B cell (primary cell): ENCODE data around the gene SEZ6L2. TPM values are rescaled to one million over a fixed set of nuclear protein-coding genes. Genes with fewer than 3 reads are reported as not detected.

Source experiments
- ATAC-seq: fragments of 200-7000 bp; cut with Tn5 transposase; one replicate; pipeline ENCODE4 v1.10.0; 2021; ENCODE audit warnings: low read depth, mild to moderate bottlenecking, moderate number of reproducible peaks, moderate library complexity
- CTCF ChIA-PET: fragments of 350-600 bp; sonication (Branson Sonifier 250); formaldehyde crosslinking; loops from one replicate; lab custom pipeline; 2021; ENCODE audit warnings: antibody characterized with exemption, inconsistent platforms; lab: Charles Lee
- POLR2A ChIA-PET: fragments of 350-600 bp; sonication (Branson Sonifier 250); formaldehyde crosslinking; loops from one replicate; lab custom pipeline; 2021; ENCODE audit warnings: antibody characterized with exemption; lab: Charles Lee
- DNase-seq: peaks from one replicate; pipeline ENCODE4 v3.0.0; 2013
- H2AFZ ChIP-seq: 2 replicates; pipeline ENCODE4 v1.6.1; 2012; ENCODE audit warnings: mild to moderate bottlenecking, low read depth, low read length; ENCODE audit not compliant: insufficient read depth, poor library complexity, severe bottlenecking
- H3K27ac ChIP-seq, 2 donors: 1 replicate in 1 of 2; 2 replicates in 1 of 2; pipeline ENCODE4 v1.5.1; 2012 to 2013; ENCODE audit warnings: low read length in 2 of 2, mild to moderate bottlenecking in 2 of 2, moderate library complexity in 1 of 2
- H3K27me3 ChIP-seq, 4 experiments: fragments of 200-600 bp in 1 of 4; sonication (generic) in 1 of 4; replicated peaks in 1 of 4; 1 replicate in 2 of 4; 2 replicates in 2 of 4; pipeline versions ENCODE4 v1.6.1 to v1.7.0; 2013 to 2016; ENCODE audit warnings: low read length in 3 of 4, mild to moderate bottlenecking in 2 of 4, mixed read lengths in 1 of 4, moderate library complexity in 1 of 4; ENCODE audit not compliant: insufficient read depth in 4 of 4, control insufficient read depth in 3 of 4; ENCODE audit errors: control extremely low read depth in 1 of 4
- H3K36me3 ChIP-seq, 2 experiments: replicated peaks in 1 of 2; 1 replicate in 1 of 2; 2 replicates in 1 of 2; pipeline versions ENCODE4 v1.6.1 to v1.7.1; 2013; ENCODE audit warnings: low read length in 1 of 2; ENCODE audit not compliant: insufficient read depth in 2 of 2, control insufficient read depth in 1 of 2; ENCODE audit errors: control extremely low read depth in 1 of 2, extremely low read depth in 1 of 2
- H3K4me1 ChIP-seq, 2 donors: fragments of 200-600 bp in 1 of 2; sonication (generic) in 1 of 2; 1 replicate in 1 of 2; 2 replicates in 1 of 2; pipeline versions ENCODE4 v1.5.1 to v1.6.1; 2013 to 2017; ENCODE audit warnings: low read length in 2 of 2; ENCODE audit not compliant: control insufficient read depth in 2 of 2, insufficient read depth in 2 of 2
- H3K4me2 ChIP-seq: replicated peaks from 2 replicates; pipeline ENCODE3; 2012; ENCODE audit warnings: mild to moderate bottlenecking, low read depth, low read length; ENCODE audit not compliant: poor library complexity, severe bottlenecking
- H3K4me3 ChIP-seq, 5 experiments: fragments of 200-600 bp in 1 of 5; sonication (generic) in 1 of 5; 1 replicate in 3 of 5; 2 replicates in 2 of 5; pipeline versions ENCODE4 v1.5.1 to v1.7.0; 2011 to 2016; ENCODE audit warnings: low read length in 4 of 5, mild to moderate bottlenecking in 4 of 5, low read depth in 2 of 5, control low read depth in 1 of 5, moderate library complexity in 1 of 5; ENCODE audit not compliant: insufficient read depth in 1 of 5; ENCODE audit errors: control extremely low read depth in 1 of 5, extremely low read depth in 1 of 5
- H3K79me2 ChIP-seq: fragments of 200-600 bp; sonication (generic); one replicate; pipeline ENCODE4 v1.6.0; 2016; ENCODE audit warnings: low read length; ENCODE audit not compliant: control insufficient read depth, insufficient read depth
- H3K9ac ChIP-seq: fragments of 200-600 bp; sonication (generic); 2 replicates; pipeline ENCODE4 v1.6.1; 2017; ENCODE audit warnings: mild to moderate bottlenecking, low read length, moderate library complexity
- H3K9me3 ChIP-seq, 3 donors: one replicate each; pipeline versions ENCODE4 v1.6.1 to v1.7.1; 2013; ENCODE audit warnings: low read length in 2 of 3; ENCODE audit not compliant: control insufficient read depth in 2 of 3, insufficient read depth in 1 of 3; ENCODE audit errors: control extremely low read depth in 1 of 3
- H4K20me1 ChIP-seq: 2 replicates; pipeline ENCODE4 v1.6.0; 2012; ENCODE audit warnings: mild to moderate bottlenecking, low read length; ENCODE audit not compliant: insufficient read depth, control insufficient read depth, poor library complexity, severe bottlenecking
- H3K27ac Mint-ChIP-seq: one replicate; pipeline ENCODE4 v1.8.0; 2021; ENCODE audit warnings: mixed read lengths
- H3K27me3 Mint-ChIP-seq: one replicate; pipeline ENCODE4 v1.8.0; 2021; ENCODE audit warnings: mixed read lengths
- H3K4me1 Mint-ChIP-seq: one replicate; pipeline ENCODE4 v1.8.0; 2021; ENCODE audit warnings: mixed read lengths
- H3K4me3 Mint-ChIP-seq: one replicate; pipeline ENCODE4 v1.8.0; 2021; ENCODE audit warnings: mixed read lengths
- H3K9me3 Mint-ChIP-seq: one replicate; pipeline ENCODE4 v1.8.0; 2022; ENCODE audit warnings: mixed read lengths; ENCODE audit not compliant: insufficient read depth
- EZH2 ChIP-seq: IDR thresholded peaks from 2 replicates; pipeline ENCODE4 v1.6.1; 2012; ENCODE audit warnings: borderline replicate concordance, low read depth, mild to moderate bottlenecking, moderate library complexity, low read length; ENCODE audit not compliant: insufficient read depth, poor library complexity, severe bottlenecking
- WGBS: methylation state at CpG from one replicate; pipeline ENCODE4 v1.1.5; 2013; ENCODE audit warnings: missing lambda C conversion rate; ENCODE audit not compliant: insufficient coverage; 5-methylcytosine and 5-hydroxymethylcytosine counted together
- intact Hi-C: fragments of 100-400 bp; cut with micrococcal nuclease; formaldehyde crosslinking; loops from one replicate; pipeline ENCODE4 v1.10.0; 2022
- polyA plus RNA-seq: library from polyadenylated mRNA; depleted of rRNA; stranded (reverse); fragments of >200 nt; gene quantifications from 2 replicates; pipeline ENCODE4 v1.2.3, GENCODE V29; 2012
- total RNA-seq, 2 donors: library from RNA; stranded (reverse); fragments of 120-200 nt in 1 of 2; gene quantifications; 1 replicate in 1 of 2; 2 replicates in 1 of 2; pipeline versions ENCODE4 v1.2.3 to v1.2.4, GENCODE V29; 2013 to 2022
- TF ChIP-seq, protein P1 (sequence below): fragments of 200-600 bp; IDR thresholded peaks from one replicate; pipeline ENCODE4 v1.8.0; 2022; ENCODE audit warnings: antibody characterized with exemption, mild to moderate bottlenecking

The SEZ6L2 gene
- total and polyA plus RNA-seq, 2 donors (not counting 1 experiment from before 2014, with no cell fraction given) = 0.10 TPM; not detected in 1

DNA sequence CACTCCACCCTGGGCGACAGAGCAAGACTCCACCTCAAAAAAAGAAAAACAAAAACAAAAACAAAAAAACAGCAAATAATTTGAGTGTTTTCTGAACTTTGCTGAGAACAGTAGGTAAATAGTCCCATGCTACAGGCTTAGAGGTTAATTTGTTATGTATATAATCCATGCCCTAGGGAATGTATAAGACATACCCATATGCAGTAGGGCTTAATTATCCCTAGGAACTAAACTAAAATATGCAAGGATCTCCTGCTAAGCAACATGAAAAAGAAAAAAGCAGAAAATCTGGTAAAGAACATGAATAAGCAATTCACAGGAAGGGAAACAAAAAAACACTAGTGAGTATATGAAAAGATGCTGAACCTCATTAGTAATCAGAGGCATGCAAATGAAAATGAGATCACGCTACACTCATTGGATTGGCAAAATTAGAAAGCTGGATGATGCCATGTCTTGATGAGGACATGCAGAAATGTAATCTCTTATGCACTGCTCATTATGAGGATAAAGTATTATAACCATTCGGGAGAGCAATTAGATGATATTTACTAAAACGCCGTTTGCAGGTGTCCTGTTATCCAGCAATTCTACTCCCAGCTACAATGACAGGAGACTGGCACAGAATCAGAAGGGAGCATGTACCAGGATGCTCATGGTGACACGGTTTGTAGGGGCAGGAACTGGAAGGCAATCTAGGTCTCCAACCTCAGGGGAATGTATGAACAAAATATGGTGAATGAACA lies 21.1 kb upstream of the SEZ6L2 start:
- Histone ChIP-seq H2AFZ (no peak overlapping the region), H3K79me2 (peaks cover 31% of the 10 kb centered on the region), H4K20me1 (peaks cover 22% of the 10 kb centered on the region), H3K4me2 (no peak overlapping the region), H3K36me3 (peaks cover 6 to 55% of the 10 kb centered on the region in 2 experiments), H3K27me3 (no peaks in the 10 kb centered on the region), H3K4me1 (peaks cover 7 to 10% of the 10 kb centered on the region in 2 donors), H3K9me3 (no peaks in the 10 kb centered on the region), H3K9ac (no peak overlapping the region), H3K27ac (no peak overlapping the region), H3K4me3 (no peak overlapping the region)
- 100% methylated on average over 2 of the region's 6 CpGs for WGBS
- Mint-ChIP-seq H3K4me1 (peaks cover 12% of the 10 kb centered on the region), H3K9me3 (no peaks in the 10 kb centered on the region), H3K27ac (no peak overlapping the region), H3K4me3 (no peak overlapping the region), H3K27me3 (no peaks in the 10 kb centered on the region)
- CTCF ChIA-PET = no interaction called here
- intact Hi-C loops = loop anchor here (10.0 kb wide), 1 partner anchor 326 kb away; no protein-coding TSS in a partner anchor
- DNase-seq = no peak
- ATAC-seq = no peak
- POLR2A ChIA-PET = no interaction called here
- no peak for TF ChIP-seq EZH2
- TF ChIP-seq, protein P1, sequence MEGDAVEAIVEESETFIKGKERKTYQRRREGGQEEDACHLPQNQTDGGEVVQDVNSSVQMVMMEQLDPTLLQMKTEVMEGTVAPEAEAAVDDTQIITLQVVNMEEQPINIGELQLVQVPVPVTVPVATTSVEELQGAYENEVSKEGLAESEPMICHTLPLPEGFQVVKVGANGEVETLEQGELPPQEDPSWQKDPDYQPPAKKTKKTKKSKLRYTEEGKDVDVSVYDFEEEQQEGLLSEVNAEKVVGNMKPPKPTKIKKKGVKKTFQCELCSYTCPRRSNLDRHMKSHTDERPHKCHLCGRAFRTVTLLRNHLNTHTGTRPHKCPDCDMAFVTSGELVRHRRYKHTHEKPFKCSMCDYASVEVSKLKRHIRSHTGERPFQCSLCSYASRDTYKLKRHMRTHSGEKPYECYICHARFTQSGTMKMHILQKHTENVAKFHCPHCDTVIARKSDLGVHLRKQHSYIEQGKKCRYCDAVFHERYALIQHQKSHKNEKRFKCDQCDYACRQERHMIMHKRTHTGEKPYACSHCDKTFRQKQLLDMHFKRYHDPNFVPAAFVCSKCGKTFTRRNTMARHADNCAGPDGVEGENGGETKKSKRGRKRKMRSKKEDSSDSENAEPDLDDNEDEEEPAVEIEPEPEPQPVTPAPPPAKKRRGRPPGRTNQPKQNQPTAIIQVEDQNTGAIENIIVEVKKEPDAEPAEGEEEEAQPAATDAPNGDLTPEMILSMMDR = no peak

DNA sequence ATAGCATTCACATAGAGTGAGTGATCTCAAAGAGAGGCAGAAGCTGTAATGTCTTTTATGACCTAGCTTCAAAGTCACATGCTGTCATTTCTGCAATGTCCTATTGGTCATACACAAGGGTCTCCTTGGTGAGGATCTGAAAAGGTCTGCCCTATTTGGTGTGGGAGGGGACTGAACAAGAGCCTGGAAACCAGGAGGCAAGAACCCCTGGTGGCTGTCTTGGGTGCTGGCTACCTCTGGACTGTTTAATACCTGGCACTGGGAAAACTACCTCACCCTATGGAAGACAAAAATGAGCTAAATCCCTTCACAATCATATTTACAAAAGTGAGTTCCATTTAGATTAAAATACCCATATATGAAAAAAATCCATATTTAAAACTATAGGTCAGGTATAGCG lies 17.6 kb upstream of the SEZ6L2 start:
- WGBS = 100% methylated on average over 1 of the region's 1 CpG
- Histone ChIP-seq H3K4me3 (no peak overlapping the region), H4K20me1 (no peaks in the 10 kb centered on the region), H2AFZ (no peak overlapping the region), H3K9ac (no peak overlapping the region), H3K4me1 (no peaks in the 10 kb centered on the region), H3K27me3 (no peaks in the 10 kb centered on the region), H3K27ac (no peak overlapping the region), H3K4me2 (no peak overlapping the region), H3K36me3 (peaks cover 6 to 54% of the 10 kb centered on the region in 2 experiments), H3K79me2 (peaks cover 7% of the 10 kb centered on the region), H3K9me3 (no peaks in the 10 kb centered on the region)
- DNase-seq (no peak), ATAC-seq (no peak)
- H3K27me3 Mint-ChIP-seq = no peaks in the 10 kb centered on the region
- no peak overlapping the region for H3K4me3 Mint-ChIP-seq
- H3K4me1 Mint-ChIP-seq = no peaks in the 10 kb centered on the region
- TF ChIP-seq EZH2 = no peak
- TF ChIP-seq, protein P1 = no peak
- CTCF ChIA-PET = no interaction called here
- H3K27ac Mint-ChIP-seq = no peak overlapping the region
- intact Hi-C loops = no loop called here
- no peaks in the 10 kb centered on the region for H3K9me3 Mint-ChIP-seq
- POLR2A ChIA-PET = interaction anchor here (0.6 kb wide), 1 partner anchor 12 kb away, joined by 9 read pairs; no protein-coding TSS in a partner anchor
